HG03575 (cell line): ENCODE results near the gene WIZ.

Experiments used
- ATAC-seq: cut with Tn5 transposase; IDR thresholded peaks from one replicate; pipeline ENCODE4 v1.9.1; 2021; ENCODE audit not compliant: unreplicated experiment, insufficient number of reproducible peaks, low FRiP score; ENCODE audit errors: extremely low read depth

WIZ gene

GRCh38 chr19:15371786-15372380 lies 77.9 kb downstream of the WIZ start:
- no peak for ATAC-seq

GRCh38 chr19:15371119-15371518 lies 78.6 kb downstream of the WIZ start:
- no peak for ATAC-seq
